DND-41 (cell line): ENCODE data around the gene ADAMTSL3.

Experiments
- ATAC-seq: fragments of 200-7000 bp; cut with Tn5 transposase; 3 replicates; pipeline ENCODE4 v1.9.1; 2021; ENCODE audit warnings: low read depth; ENCODE audit not compliant: insufficient read depth
- DNase-seq: peaks from one replicate; pipeline ENCODE4 v3.0.0-alpha.2; 2020
- H2AFZ ChIP-seq: 2 replicates; pipeline ENCODE4 v1.6.0; 2012; ENCODE audit warnings: low read depth, low read length
- H3K27ac ChIP-seq: 2 replicates; pipeline ENCODE4 v1.5.1; 2012; ENCODE audit warnings: low read length, inconsistent platforms
- H3K27me3 ChIP-seq: fragments of 200-600 bp; sonication (generic); 2 replicates; pipeline ENCODE4 v1.6.0; 2012; ENCODE audit warnings: low read length, mild to moderate bottlenecking, inconsistent platforms; ENCODE audit not compliant: insufficient read depth, poor library complexity
- H3K36me3 ChIP-seq: 2 replicates; pipeline ENCODE4 v1.5.1; 2012; ENCODE audit warnings: low read length, inconsistent platforms; ENCODE audit not compliant: insufficient read depth
- H3K4me1 ChIP-seq: 2 replicates; pipeline ENCODE4 v1.5.1; 2012; ENCODE audit warnings: mild to moderate bottlenecking, low read length; ENCODE audit not compliant: insufficient read depth
- H3K4me2 ChIP-seq: 2 replicates; pipeline ENCODE4 v1.6.0; 2012; ENCODE audit warnings: mild to moderate bottlenecking, moderate library complexity, low read length, inconsistent platforms; ENCODE audit not compliant: insufficient read depth
- H3K4me3 ChIP-seq, 2 experiments: fragments of 200-600 bp in 1 of 2; shearing (Covaris generic) in 1 of 2; 2 replicates each; pipeline ENCODE4 v1.5.1; 2012 to 2016; ENCODE audit warnings: inconsistent platforms in 2 of 2, low read length in 2 of 2, mild to moderate bottlenecking in 2 of 2, low read depth in 1 of 2, moderate library complexity in 1 of 2
- H3K79me2 ChIP-seq: 2 replicates; pipeline ENCODE4 v1.6.0; 2012; ENCODE audit warnings: low read length, inconsistent platforms; ENCODE audit not compliant: insufficient read depth
- H3K9ac ChIP-seq: 2 replicates; pipeline ENCODE4 v1.6.0; 2012; ENCODE audit warnings: low read depth, mild to moderate bottlenecking, inconsistent platforms, low read length, moderate library complexity
- H3K9me3 ChIP-seq: 2 replicates; pipeline ENCODE4 v1.5.1; 2012; ENCODE audit warnings: low read length, moderate library complexity, mild to moderate bottlenecking, inconsistent platforms; ENCODE audit not compliant: insufficient read depth, severe bottlenecking
- H4K20me1 ChIP-seq: 2 replicates; pipeline ENCODE4 v1.6.0; 2012; ENCODE audit warnings: low read length; ENCODE audit not compliant: insufficient read depth
- EZH2 ChIP-seq: IDR thresholded peaks from 3 replicates; pipeline ENCODE4 v1.6.1; 2012; ENCODE audit warnings: borderline replicate concordance, low read depth, mild to moderate bottlenecking, moderate library complexity, low read length, inconsistent platforms; ENCODE audit not compliant: severe bottlenecking
- TF ChIP-seq, protein P1 (sequence below): IDR thresholded peaks from 2 replicates; pipeline ENCODE4 v1.5.1; 2012; ENCODE audit warnings: borderline replicate concordance, low read length, moderate library complexity, mild to moderate bottlenecking; ENCODE audit not compliant: poor library complexity, severe bottlenecking; ENCODE audit errors: extremely low read depth

ADAMTSL3 gene

GRCh38 chr15:83653639-83654378 lies at the start of gene ADAMTSL3:
Gene ADAMTSL3, plus strand, starts transcription at chr15:83654123. Its CDS starts 1,639 bp downstream, at chr15:83655762.
- no peaks in the 10 kb centered on the region for H3K4me1 ChIP-seq
- no peak within 1 kb of the TSS for H2AFZ ChIP-seq
- DNase-seq (no peak), ATAC-seq (no peak)
- no peaks in the 10 kb centered on the region for H4K20me1 ChIP-seq
- H3K27ac ChIP-seq: no peak within 1 kb of the TSS
- no peaks in the 10 kb centered on the region for H3K79me2 ChIP-seq
- H3K36me3 ChIP-seq: no peaks in the 10 kb centered on the region
- no peak within 1 kb of the TSS for H3K4me2 ChIP-seq
- no peaks in the 10 kb centered on the region for H3K9me3 ChIP-seq
- H3K27me3 ChIP-seq: no peaks in the 10 kb centered on the region
- no peak within 1 kb of the TSS for H3K4me3 ChIP-seq
- TF ChIP-seq, protein P1, sequence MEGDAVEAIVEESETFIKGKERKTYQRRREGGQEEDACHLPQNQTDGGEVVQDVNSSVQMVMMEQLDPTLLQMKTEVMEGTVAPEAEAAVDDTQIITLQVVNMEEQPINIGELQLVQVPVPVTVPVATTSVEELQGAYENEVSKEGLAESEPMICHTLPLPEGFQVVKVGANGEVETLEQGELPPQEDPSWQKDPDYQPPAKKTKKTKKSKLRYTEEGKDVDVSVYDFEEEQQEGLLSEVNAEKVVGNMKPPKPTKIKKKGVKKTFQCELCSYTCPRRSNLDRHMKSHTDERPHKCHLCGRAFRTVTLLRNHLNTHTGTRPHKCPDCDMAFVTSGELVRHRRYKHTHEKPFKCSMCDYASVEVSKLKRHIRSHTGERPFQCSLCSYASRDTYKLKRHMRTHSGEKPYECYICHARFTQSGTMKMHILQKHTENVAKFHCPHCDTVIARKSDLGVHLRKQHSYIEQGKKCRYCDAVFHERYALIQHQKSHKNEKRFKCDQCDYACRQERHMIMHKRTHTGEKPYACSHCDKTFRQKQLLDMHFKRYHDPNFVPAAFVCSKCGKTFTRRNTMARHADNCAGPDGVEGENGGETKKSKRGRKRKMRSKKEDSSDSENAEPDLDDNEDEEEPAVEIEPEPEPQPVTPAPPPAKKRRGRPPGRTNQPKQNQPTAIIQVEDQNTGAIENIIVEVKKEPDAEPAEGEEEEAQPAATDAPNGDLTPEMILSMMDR: no peak
- no peak for TF ChIP-seq EZH2
- H3K9ac ChIP-seq: no peak within 1 kb of the TSS

- Histone ChIP-seq H3K27ac (no peak overlapping the region), H3K4me3 (no peak overlapping the region), H4K20me1 (no peaks in the 10 kb centered on the region), H3K36me3 (no peaks in the 10 kb centered on the region), H3K79me2 (no peaks in the 10 kb centered on the region), H3K27me3 (no peaks in the 10 kb centered on the region), H3K9me3 (no peaks in the 10 kb centered on the region), H3K4me2 (no peak overlapping the region), H3K9ac (no peak overlapping the region), H2AFZ (no peak overlapping the region), H3K4me1 (no peaks in the 10 kb centered on the region)
- ATAC-seq (no peak), DNase-seq (no peak)
- TF ChIP-seq EZH2: no peak
- TF ChIP-seq, protein P1: no peak
Measured at GRCh38 chr15:83604549-83604948, 49.4 kb upstream of the ADAMTSL3 start.

- Histone ChIP-seq H4K20me1 (no peaks in the 10 kb centered on the region), H2AFZ (no peak overlapping the region), H3K4me1 (no peaks in the 10 kb centered on the region), H3K4me3 (no peak overlapping the region), H3K27ac (no peak overlapping the region), H3K9me3 (no peaks in the 10 kb centered on the region), H3K9ac (no peak overlapping the region), H3K79me2 (no peaks in the 10 kb centered on the region), H3K4me2 (no peak overlapping the region), H3K36me3 (no peaks in the 10 kb centered on the region), H3K27me3 (no peaks in the 10 kb centered on the region)
- ATAC-seq (no peak), DNase-seq (no peak)
- TF ChIP-seq EZH2: no peak
- TF ChIP-seq, protein P1: no peak
Measured at GRCh38 chr15:83605111-83605945, 48.6 kb upstream of the ADAMTSL3 start.
